Fibroblast of upper back skin (primary cell): ENCODE results near the gene RAI1.

ENCODE experiments used
- DNase-seq: peaks from one replicate; pipeline ENCODE4 v3.0.0-alpha.2; 2013

Gene RAI1

DNA sequence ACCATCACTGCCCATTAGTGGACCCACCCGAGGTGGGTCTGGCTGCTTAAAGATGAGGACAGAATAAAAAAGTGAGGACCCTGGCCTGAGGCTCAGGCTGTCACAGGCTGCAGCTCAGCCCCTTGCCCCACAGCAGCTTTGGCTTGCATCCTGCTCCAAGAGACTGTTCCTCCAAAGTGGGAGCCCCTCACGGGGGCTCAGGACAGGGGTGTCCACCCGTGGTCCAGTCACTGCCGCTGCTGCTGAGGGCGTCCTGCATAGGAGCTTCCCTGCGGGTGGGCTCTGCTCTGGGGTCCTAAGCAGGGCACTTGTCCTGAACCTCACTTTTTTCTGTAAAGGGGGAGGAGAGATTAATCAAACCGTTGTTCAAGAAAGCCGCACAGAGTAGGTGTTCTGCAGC is 107.7 kb downstream of the RAI1 start:
- DNase-seq: no peak

DNA sequence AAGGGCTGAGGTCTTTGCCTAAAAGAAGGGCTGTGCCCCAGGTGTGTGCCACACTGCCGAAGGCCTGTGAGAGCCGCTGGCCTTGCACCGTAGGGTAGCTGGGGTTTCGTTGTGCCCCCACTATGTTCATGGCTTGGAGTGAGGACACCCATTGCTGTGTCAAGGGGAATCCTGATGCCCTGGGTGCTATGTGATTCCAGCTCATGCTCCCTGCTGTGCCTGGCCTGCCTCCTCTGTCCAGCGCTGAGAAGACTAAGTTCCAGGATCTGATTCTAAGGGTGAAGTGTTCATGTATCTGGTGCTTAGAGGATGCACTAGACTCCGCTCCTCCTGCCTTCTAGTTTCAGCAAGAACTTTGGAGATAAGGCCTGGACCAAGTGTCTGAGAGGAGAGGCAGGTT is 108.2 kb downstream of the RAI1 start:
- DNase-seq: no peak

DNA sequence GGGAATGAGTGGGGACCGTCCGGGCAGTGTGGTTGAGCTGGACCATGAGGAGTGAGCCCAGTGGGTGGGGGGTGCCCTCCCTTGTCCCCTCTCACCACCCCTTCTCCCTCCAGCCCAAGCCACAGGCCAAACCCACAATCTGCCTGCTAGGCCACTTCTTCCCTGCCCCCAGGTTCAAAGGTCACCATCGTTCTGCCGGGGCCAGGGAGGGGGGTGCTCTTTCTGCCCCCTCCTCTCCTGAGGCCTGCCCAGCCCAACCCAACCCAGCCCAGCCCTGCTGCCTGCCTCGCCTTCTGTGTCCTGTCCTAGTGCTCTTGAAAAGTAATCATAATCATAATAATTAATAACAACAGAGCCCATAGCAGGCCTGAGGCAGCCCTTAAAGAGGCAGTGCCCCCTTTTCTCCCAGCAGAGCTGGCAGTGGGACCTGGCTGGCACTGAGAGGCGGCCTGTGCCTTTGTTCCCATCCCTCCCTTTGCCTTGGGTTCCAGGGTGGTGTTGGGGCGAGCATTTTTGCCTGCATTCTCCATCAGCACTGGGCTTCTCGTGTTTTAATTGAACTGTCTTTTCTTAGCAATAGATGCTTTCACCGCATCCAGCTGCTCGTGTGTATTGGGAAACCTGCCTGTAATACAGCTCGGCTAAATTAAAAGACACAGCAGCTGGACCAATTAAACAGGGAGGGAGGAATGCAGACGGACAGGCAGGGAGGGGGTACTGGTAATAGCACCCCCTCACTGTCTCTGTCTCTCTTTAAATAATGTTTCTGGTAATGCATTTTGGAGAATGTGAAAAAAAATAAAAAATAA is 108.8 kb downstream of the RAI1 start:
- no peak for DNase-seq

DNA sequence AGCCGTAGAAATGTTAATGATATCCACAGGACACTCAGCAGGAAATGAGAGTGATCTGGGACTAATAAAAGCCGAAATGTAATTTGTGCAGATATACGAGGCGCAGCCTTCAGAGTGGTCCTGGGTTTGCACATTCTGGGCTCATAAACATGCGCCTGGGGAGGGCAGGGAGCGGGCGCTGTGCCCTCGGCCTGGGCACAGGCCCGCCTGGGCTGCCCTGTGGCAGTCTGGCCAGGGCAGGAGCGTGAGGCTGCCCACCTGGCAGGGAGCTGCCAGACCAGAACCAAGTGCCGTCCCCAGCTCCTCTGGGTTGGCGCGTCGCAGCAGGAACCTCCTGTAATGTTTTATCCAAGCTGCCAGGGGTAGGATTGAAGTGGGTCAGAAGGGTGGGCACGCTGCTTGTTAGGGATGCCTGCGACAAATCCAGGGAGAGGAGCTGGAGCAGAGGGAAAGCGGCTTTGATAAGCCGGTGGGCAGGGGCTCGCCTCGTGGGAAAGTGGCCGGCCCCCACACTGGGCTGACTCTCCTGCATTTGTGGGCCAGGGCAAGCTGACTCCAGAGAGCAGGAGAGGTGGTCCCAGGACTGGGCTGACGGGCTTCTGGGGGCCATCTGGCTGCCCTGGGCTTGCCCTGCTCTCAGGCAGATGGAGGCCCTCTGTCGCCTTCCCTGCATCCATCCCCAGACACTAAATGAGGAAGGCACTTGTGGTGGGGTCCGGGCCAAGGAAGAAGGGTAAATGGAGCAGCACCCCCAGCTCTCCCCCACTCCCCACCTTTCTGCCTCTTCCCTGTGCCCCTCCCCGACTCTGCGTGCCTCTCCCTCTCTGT is 109.6 kb downstream of the RAI1 start:
- no peak for DNase-seq

GRCh38 chr17:17792037-17792550 is 110.8 kb downstream of the RAI1 start:
- DNase-seq: no peak

GRCh38 chr17:17792551-17793377 is 111.5 kb downstream of the RAI1 start:
- DNase-seq: peak; percentile 77

GRCh38 chr17:17793378-17794214 is 112.3 kb downstream of the RAI1 start:
- no peak for DNase-seq

DNA sequence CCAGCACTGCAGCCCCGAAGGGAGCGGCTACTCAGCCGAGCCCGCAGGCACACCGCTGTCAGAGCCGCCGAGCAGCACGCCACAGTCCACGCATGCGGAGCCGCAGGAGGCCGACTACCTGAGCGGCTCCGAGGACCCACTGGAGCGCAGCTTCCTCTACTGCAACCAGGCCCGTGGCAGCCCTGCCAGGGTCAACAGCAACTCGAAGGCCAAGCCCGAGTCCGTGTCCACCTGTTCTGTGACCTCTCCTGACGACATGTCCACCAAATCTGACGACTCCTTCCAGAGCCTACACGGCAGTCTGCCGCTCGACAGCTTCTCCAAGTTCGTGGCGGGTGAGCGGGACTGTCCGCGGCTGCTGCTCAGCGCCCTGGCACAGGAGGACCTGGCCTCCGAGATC is 113.1 kb downstream of the RAI1 start:
- DNase-seq: no peak

GRCh38 chr17:17795296-17795695 is 114.0 kb downstream of the RAI1 start:
- no peak for DNase-seq

DNA sequence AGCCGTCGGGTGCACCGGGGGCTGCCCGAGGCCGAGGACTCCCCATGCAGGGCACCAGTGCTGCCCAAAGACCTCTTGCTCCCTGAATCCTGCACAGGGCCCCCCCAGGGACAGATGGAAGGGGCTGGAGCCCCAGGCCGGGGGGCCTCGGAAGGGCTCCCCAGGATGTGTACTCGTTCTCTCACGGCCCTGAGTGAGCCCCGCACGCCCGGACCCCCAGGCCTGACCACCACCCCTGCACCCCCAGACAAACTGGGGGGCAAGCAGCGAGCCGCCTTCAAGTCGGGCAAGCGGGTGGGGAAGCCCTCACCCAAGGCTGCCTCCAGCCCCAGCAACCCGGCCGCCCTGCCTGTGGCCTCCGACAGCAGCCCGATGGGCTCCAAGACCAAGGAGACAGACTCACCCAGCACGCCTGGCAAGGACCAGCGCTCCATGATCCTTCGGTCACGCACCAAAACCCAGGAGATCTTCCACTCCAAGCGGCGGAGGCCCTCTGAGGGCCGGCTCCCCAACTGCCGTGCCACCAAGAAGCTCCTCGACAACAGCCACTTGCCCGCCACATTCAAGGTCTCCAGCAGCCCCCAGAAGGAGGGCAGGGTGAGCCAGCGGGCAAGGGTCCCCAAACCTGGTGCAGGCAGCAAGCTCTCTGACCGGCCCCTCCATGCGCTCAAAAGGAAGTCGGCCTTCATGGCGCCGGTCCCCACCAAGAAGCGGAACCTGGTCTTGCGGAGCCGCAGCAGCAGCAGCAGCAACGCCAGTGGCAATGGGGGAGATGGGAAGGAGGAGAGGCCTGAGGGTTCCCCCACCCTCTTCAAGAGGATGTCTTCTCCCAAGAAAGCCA is 114.9 kb downstream of the RAI1 start:
- no peak for DNase-seq

DNA sequence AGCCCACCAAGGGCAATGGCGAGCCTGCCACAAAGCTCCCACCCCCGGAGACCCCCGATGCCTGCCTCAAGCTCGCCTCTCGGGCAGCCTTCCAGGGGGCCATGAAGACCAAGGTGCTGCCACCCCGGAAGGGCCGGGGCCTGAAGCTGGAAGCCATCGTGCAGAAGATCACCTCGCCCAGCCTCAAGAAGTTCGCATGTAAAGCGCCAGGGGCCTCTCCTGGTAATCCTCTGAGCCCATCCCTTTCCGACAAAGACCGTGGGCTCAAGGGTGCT is 115.5 kb downstream of the RAI1 start:
- no peak for DNase-seq

DNA sequence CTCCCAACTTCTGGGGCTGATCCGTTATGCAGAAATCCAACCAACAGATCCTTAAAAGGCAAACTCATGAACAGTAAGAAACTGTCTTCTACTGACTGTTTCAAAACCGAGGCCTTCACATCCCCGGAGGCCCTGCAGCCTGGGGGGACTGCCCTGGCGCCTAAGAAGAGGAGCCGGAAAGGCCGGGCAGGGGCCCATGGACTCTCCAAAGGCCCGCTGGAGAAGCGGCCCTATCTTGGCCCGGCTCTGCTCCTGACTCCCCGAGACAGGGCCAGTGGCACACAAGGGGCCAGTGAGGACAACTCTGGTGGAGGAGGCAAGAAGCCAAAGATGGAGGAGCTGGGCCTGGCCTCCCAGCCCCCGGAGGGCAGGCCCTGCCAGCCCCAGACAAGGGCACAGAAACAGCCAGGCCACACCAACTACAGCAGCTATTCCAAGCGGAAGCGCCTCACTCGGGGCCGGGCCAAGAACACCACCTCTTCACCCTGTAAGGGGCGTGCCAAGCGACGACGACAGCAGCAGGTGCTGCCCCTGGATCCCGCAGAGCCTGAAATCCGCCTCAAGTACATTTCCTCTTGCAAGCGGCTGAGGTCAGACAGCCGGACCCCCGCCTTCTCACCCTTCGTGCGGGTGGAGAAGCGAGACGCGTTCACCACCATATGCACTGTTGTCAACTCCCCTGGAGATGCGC is 116.0 kb downstream of the RAI1 start:
- DNase-seq: no peak

GRCh38 chr17:17798010-17798556 is 116.8 kb downstream of the RAI1 start:
- DNase-seq: no peak

DNA sequence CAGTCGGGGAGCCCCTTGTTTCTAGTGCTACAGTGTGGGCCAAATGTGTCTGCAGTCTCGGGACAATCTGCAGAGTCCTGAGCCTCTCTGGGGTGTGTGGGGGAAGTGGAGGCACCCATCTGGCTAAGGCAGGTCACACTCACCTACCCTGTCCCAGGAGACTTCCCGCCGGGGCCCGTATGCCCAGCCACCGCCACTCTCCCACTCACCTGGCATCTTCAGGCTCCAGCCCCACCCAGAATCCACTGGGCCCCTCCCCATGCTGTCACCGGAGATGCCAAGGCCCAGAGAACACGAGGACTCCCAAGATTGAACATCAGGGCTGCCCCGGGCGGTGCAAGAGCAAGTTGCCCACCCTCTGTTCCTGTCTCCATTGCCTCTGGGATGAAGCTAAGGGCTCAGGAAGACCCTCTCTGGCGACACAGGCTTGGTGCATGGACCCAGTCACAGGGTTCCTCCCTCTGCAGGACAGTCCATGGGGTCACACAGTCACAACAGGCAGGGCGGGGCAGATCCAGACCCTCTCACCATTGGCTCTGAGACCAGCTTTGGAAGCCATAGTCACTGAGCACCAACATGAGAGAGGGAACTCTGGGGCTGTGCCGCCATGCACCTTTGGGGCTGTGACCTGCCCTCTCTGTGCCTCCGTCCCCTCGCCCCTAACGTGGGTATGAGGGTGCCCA is 117.5 kb downstream of the RAI1 start:
- DNase-seq: no peak

- DNase-seq: no peak
Observed at GRCh38 chr17:17800504-17801021, 119.3 kb downstream of the RAI1 start.

DNA sequence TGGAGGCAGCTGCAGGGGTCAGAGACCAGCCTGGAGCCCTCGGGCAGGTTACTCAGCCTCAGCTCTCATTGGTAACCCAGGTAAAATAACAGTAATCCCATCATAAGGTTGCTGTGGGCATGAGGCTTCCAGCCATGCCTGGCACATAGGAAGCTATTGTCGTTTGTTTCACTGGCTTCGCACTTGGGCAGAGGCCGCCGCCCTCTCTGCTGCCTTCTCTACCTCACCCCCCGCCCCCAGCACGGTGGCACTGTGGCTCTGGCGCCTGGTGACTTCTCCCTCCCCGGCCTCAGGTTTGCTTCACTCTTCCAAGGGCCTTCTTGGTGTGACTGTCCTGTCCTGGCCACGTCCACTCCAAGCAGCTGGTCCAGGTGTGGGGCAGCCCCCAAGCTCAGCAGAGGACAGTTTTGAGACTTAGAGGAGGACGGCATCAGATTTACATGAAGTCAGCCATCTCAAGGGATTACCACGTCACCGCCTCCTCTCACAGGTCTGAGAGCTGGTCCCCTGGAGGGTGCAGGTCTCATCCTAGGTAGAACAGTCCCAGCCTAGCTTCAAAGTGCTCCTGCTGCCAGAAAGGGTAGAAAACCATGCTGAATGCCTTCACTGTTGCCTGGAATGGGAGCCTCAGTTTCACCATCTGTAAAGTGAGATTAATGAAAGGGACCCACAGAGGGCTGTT is 120.7 kb downstream of the RAI1 start:
- DNase-seq: no peak

GRCh38 chr17:17804007-17804406 is 122.7 kb downstream of the RAI1 start:
- no peak for DNase-seq

- DNase-seq: no peak
Observed at GRCh38 chr17:17805575-17805974, 124.3 kb downstream of the RAI1 start.

- DNase-seq: no peak
Observed at GRCh38 chr17:17806035-17806434, 124.8 kb downstream of the RAI1 start.
